Mucosa of descending colon (tissue), 3 donors: ENCODE data around the gene FRMD3. TPM values are rescaled to one million over a fixed set of nuclear protein-coding genes. Genes with fewer than 3 reads are reported as not detected.
A peak's percentile ranks its signal among the peaks of the same experiment; 100 is the strongest.

Source experiments
- ATAC-seq: fragments of 200-7000 bp; cut with Tn5 transposase; one replicate; pipeline ENCODE4 v1.9.1; 2020; ENCODE audit warnings: mild to moderate bottlenecking, moderate library complexity
- DNase-seq, 3 donors: peaks; one replicate each; pipeline ENCODE4 v3.0.0-alpha.2; 2020
- H3K36me3 ChIP-seq: fragments of 200-600 bp; one replicate; pipeline ENCODE4 v1.8.0; 2021; ENCODE audit warnings: low read depth, mild to moderate bottlenecking
- H3K4me1 ChIP-seq: fragments of 200-600 bp; one replicate; pipeline ENCODE4 v1.8.0; 2021; ENCODE audit warnings: low read depth, mild to moderate bottlenecking
- H3K4me3 ChIP-seq: fragments of 200-600 bp; one replicate; pipeline ENCODE4 v1.8.0; 2021; ENCODE audit warnings: mild to moderate bottlenecking
- H3K9me3 ChIP-seq: fragments of 200-600 bp; one replicate; pipeline ENCODE4 v1.8.0; 2021; ENCODE audit warnings: mild to moderate bottlenecking
- intact Hi-C, 2 donors: fragments of 100-400 bp; cut with DNase I in 1 of 2; cut with micrococcal nuclease in 1 of 2; formaldehyde crosslinking; loops; one replicate each; pipeline versions ENCODE4 v1.11.0 to v1.11.1; 2022; cut with DNase I, micrococcal nuclease
- total RNA-seq, 3 donors: library from RNA; stranded (reverse); fragmentation: NEBNext Ultra II Directional in 2 of 3; extraction: Animal tissue kit (Norgen Biotek cat#: 25700) in 2 of 3; gene quantifications; one replicate each; pipeline versions ENCODE4 v1.2.1 to v1.2.4, GENCODE V29; 2021 to 2023
- TF ChIP-seq, protein P1 (sequence below): fragments of 200-600 bp; IDR thresholded peaks from one replicate; pipeline ENCODE4 v1.8.0; 2022; ENCODE audit warnings: antibody characterized with exemption, mild to moderate bottlenecking
- donor health status: DM: no; HTN: no; CAD: no; lungs with moderate emphysema.
- donor health status: DM: no; HTN: no; CAD: no.
- donor health status: DM: no; HTN: yes; CAD: no.

The FRMD3 gene
- total RNA-seq, 3 donors from 2014 or later: 12.2 to 27.4 (median 25.0) TPM

- peaks cover 11% of the 10 kb centered on the region for H3K4me1 ChIP-seq
- H3K36me3 ChIP-seq: no peaks in the 10 kb centered on the region
- intact Hi-C loops: no loop called here
- DNase-seq: no peak
- no peaks in the 10 kb centered on the region for H3K9me3 ChIP-seq
- ATAC-seq: no peak
- H3K4me3 ChIP-seq: no peak overlapping the region
- TF ChIP-seq, protein P1, sequence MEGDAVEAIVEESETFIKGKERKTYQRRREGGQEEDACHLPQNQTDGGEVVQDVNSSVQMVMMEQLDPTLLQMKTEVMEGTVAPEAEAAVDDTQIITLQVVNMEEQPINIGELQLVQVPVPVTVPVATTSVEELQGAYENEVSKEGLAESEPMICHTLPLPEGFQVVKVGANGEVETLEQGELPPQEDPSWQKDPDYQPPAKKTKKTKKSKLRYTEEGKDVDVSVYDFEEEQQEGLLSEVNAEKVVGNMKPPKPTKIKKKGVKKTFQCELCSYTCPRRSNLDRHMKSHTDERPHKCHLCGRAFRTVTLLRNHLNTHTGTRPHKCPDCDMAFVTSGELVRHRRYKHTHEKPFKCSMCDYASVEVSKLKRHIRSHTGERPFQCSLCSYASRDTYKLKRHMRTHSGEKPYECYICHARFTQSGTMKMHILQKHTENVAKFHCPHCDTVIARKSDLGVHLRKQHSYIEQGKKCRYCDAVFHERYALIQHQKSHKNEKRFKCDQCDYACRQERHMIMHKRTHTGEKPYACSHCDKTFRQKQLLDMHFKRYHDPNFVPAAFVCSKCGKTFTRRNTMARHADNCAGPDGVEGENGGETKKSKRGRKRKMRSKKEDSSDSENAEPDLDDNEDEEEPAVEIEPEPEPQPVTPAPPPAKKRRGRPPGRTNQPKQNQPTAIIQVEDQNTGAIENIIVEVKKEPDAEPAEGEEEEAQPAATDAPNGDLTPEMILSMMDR: no peak
These were observed 109.0 kb downstream of the FRMD3 start for GRCh38 chr9:83429229-83429628.

DNA sequence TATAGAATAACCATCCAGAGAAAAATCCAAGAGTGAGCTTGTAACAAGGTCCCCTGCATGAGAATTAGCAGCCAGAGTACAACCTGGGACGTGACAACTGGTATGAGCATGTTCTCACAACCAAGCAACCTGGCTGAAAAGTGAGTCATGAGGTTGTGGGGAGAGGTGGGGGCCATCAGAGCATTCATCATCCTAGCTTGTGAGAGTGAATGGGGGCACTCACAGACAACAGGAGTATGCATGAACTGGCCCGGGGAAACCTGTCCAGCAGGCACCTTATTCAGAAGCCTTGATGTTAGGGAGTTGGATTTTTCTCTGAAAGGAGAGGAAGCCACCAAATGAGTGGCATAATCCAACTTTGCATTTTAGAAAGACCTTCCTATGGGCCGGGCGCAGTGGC lies 113.0 kb downstream of the FRMD3 start:
- Histone ChIP-seq H3K4me3 (no peak overlapping the region), H3K4me1 (no peaks in the 10 kb centered on the region), H3K36me3 (no peaks in the 10 kb centered on the region), H3K9me3 (no peaks in the 10 kb centered on the region)
- ATAC-seq (no peak), DNase-seq (no peak)
- TF ChIP-seq, protein P1: no peak
- intact Hi-C loops: no loop called here

- H3K4me3 ChIP-seq: no peak overlapping the region
- no peak for DNase-seq
- intact Hi-C loops: no loop called here
- H3K36me3 ChIP-seq: no peaks in the 10 kb centered on the region
- TF ChIP-seq, protein P1: no peak
- no peaks in the 10 kb centered on the region for H3K9me3 ChIP-seq
- H3K4me1 ChIP-seq: no peaks in the 10 kb centered on the region
- ATAC-seq: peak; percentile 80
These were observed 113.4 kb downstream of the FRMD3 start for GRCh38 chr9:83424831-83425230.

DNA sequence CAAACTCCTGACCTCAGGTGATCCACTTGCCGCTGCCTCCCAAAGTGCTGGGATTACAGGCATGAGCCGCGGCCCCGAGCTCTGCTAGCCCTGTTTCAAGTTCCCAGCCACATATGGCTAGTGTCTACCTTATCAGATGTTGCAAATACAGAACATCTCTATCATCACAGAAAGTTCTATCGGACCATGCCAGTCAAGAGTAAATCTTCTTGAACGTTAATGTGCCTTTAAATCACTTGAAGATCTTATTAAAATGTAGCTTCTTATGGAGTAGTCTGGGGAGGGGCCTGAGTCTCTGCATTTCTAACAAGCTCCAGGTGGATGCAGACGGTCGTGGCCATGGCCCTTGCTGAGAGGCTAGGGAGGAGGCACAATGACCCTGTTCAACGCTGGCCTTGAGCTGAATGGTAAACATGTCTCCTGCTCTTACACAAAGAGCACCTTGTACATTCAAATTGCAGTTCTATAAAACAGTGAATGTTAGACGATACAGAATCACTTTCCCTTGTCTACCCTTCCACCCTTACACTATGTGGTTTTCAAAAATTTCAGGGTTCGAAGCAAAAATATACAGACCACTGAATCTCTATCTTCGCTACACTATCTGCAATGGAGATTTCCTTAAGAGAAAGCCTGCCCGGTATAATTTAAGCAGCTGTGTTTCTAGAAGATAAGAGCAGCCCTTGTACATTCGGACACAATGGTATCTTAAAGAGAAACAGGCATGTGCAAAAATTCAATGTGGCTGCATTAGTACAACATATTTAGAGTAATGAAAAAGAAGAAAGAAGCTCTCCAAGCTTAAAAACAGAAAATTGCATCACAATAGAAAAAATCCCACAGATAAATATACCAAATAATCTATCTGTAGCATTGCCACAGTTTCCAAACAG lies 114.1 kb downstream of the FRMD3 start:
- H3K36me3 ChIP-seq: no peaks in the 10 kb centered on the region
- intact Hi-C loops: no loop called here
- H3K9me3 ChIP-seq: no peaks in the 10 kb centered on the region
- H3K4me3 ChIP-seq: no peak overlapping the region
- DNase-seq (no peak), ATAC-seq (peak; percentile 63)
- TF ChIP-seq, protein P1: no peak
- H3K4me1 ChIP-seq: no peaks in the 10 kb centered on the region

- H3K36me3 ChIP-seq: no peaks in the 10 kb centered on the region
- H3K4me1 ChIP-seq: no peaks in the 10 kb centered on the region
- TF ChIP-seq, protein P1: no peak
- no peak for ATAC-seq
- DNase-seq: no peak
- no peak overlapping the region for H3K4me3 ChIP-seq
- intact Hi-C loops: no loop called here
- no peaks in the 10 kb centered on the region for H3K9me3 ChIP-seq
These were observed 115.7 kb downstream of the FRMD3 start for GRCh38 chr9:83422527-83422926.
